IPS DF 6.9 (cell line): ENCODE data around the gene PIANP.
A peak's percentile ranks its signal among the peaks of the same experiment; 100 is the strongest.

Source experiments
- DNase-seq: peaks from one replicate; pipeline ENCODE4 v3.0.0-alpha.2; 2013; ENCODE audit warnings: low read depth, low spot score
- H3K27ac ChIP-seq: one replicate; pipeline ENCODE4 v1.5.1; 2013; ENCODE audit warnings: low read length, control low read depth
- H3K27me3 ChIP-seq: 2 replicates; pipeline ENCODE4 v1.6.1; 2013; ENCODE audit warnings: mild to moderate bottlenecking, low read length; ENCODE audit not compliant: control insufficient read depth, insufficient read depth
- H3K36me3 ChIP-seq: 2 replicates; pipeline ENCODE4 v1.6.1; 2013; ENCODE audit warnings: low read length; ENCODE audit not compliant: control insufficient read depth, insufficient read depth
- H3K4me1 ChIP-seq: 2 replicates; pipeline ENCODE4 v1.6.1; 2013; ENCODE audit warnings: low read length; ENCODE audit not compliant: control insufficient read depth, insufficient read depth
- H3K4me3 ChIP-seq: 2 replicates; pipeline ENCODE4 v1.5.1; 2013; ENCODE audit warnings: mild to moderate bottlenecking, low read length
- H3K9me3 ChIP-seq: 2 replicates; pipeline ENCODE4 v1.6.1; 2013; ENCODE audit warnings: low read length, inconsistent platforms; ENCODE audit not compliant: control insufficient read depth, insufficient read depth
- WGBS: extraction: QIAGEN DNeasy Blood & Tissue Kit; methylation state at CpG from one replicate; pipeline ENCODE4 v1.1.7; 2013; ENCODE audit warnings: mixed read lengths, missing lambda C conversion rate; ENCODE audit not compliant: insufficient read length, insufficient coverage; 5-methylcytosine and 5-hydroxymethylcytosine counted together

Gene PIANP

GRCh38 chr12:6695313-6696045 lies 5.1 kb downstream of the PIANP start:
- no CpG with 5 or more reads among the region's 11 CpGs for WGBS
- H3K27ac ChIP-seq, result no peak overlapping the region
- no peak for DNase-seq
- H3K36me3 ChIP-seq, result 0 out of 2 replicates have a peak, but pooled peaks cover 3% of the 10 kb centered on the region
- H3K4me3 ChIP-seq, result no peak overlapping the region
- no peaks in the 10 kb centered on the region for H3K9me3 ChIP-seq
- H3K27me3 ChIP-seq, result no peaks in the 10 kb centered on the region; the same call in 1 of the 2 replicates
- peaks cover 3% of the 10 kb centered on the region; the same call in 1 of the 2 replicates for H3K4me1 ChIP-seq

- no peaks in the 10 kb centered on the region; the same call in 1 of the 2 replicates for H3K27me3 ChIP-seq
- H3K36me3 ChIP-seq, result 0 out of 2 replicates have a peak, but pooled peaks cover 3% of the 10 kb centered on the region
- no peaks in the 10 kb centered on the region for H3K9me3 ChIP-seq
- WGBS, result no CpG with 5 or more reads among the region's 9 CpGs
- DNase-seq, result no peak
- H3K4me3 ChIP-seq, result no peak overlapping the region
- H3K27ac ChIP-seq, result no peak overlapping the region
- H3K4me1 ChIP-seq, result peaks cover 3% of the 10 kb centered on the region; the same call in 1 of the 2 replicates
Measured at GRCh38 chr12:6694701-6695100, 5.9 kb downstream of the PIANP start.

DNA sequence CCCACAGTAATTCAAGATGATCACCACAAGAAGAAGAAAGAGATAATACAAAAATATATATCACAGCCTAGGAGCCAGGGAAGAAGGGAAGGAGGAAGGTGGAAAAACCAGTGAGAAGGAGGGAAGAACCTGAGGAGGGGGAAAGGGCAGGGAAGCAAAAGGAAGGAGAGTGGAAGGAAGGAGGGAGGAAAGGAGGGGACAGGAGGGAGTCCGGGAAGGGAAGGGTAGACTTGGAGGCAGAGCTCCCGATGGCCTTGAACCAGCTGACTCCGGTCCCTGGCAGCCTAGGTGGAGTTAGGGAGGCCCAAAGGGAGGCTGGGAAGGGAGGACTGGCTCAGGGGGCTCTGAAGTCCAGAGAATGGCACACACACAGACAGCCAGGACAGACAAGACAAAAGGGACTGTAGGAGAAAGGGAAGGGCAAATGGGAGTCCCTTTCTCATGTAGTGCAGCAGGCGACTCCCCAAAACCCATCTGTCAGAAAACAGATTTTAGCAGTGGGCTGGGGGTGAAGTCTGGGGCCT lies 6.7 kb downstream of the PIANP start:
- H3K9me3 ChIP-seq, result no peaks in the 10 kb centered on the region
- peaks cover 3% of the 10 kb centered on the region; the same call in 1 of the 2 replicates for H3K4me1 ChIP-seq
- H3K27ac ChIP-seq, result no peak overlapping the region
- 0 out of 2 replicates have a peak, but pooled peaks cover 3% of the 10 kb centered on the region for H3K36me3 ChIP-seq
- H3K27me3 ChIP-seq, result no peaks in the 10 kb centered on the region
- H3K4me3 ChIP-seq, result no peak overlapping the region
- whole genome bisulfite sequencing, result no CpG with 5 or more reads among the region's 4 CpGs
- DNase-seq, result no peak

DNA sequence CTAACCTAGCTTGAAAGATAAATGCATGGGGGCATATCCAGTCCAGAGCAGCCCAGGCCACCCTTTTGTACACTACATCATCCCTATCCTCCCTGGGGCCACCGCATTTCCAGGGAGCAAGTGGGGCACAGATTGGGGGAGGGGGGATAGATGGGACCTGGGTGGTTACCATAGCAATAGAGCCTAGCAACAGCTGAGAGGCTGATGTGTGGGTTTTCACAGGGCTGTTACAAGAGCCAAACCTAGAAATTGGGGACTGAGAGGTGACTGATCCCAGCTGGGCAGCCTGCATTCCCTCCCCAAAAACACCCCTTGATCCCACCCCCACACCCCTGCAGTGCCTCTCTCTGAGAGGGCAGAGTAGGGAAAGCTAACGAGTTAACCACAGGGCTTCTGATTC lies 7.7 kb downstream of the PIANP start:
- Histone ChIP-seq H3K4me1 (no peaks in the 10 kb centered on the region), H3K36me3 (0 out of 2 replicates have a peak, but pooled peaks cover 3% of the 10 kb centered on the region), H3K27ac (no peak overlapping the region), H3K27me3 (no peaks in the 10 kb centered on the region), H3K9me3 (no peaks in the 10 kb centered on the region), H3K4me3 (no peak overlapping the region)
- no peak for DNase-seq
- WGBS, result no CpG with 5 or more reads among the region's 2 CpGs

GRCh38 chr12:6691473-6691872 lies 9.1 kb downstream of the PIANP start:
- Histone ChIP-seq H3K4me3 (no peak overlapping the region), H3K27ac (no peak overlapping the region), H3K36me3 (0 out of 2 replicates have a peak, but pooled peaks cover 3% of the 10 kb centered on the region), H3K9me3 (no peaks in the 10 kb centered on the region), H3K4me1 (no peaks in the 10 kb centered on the region), H3K27me3 (no peaks in the 10 kb centered on the region)
- no peak for DNase-seq
- WGBS, result no CpG with 5 or more reads among the region's 4 CpGs

DNA sequence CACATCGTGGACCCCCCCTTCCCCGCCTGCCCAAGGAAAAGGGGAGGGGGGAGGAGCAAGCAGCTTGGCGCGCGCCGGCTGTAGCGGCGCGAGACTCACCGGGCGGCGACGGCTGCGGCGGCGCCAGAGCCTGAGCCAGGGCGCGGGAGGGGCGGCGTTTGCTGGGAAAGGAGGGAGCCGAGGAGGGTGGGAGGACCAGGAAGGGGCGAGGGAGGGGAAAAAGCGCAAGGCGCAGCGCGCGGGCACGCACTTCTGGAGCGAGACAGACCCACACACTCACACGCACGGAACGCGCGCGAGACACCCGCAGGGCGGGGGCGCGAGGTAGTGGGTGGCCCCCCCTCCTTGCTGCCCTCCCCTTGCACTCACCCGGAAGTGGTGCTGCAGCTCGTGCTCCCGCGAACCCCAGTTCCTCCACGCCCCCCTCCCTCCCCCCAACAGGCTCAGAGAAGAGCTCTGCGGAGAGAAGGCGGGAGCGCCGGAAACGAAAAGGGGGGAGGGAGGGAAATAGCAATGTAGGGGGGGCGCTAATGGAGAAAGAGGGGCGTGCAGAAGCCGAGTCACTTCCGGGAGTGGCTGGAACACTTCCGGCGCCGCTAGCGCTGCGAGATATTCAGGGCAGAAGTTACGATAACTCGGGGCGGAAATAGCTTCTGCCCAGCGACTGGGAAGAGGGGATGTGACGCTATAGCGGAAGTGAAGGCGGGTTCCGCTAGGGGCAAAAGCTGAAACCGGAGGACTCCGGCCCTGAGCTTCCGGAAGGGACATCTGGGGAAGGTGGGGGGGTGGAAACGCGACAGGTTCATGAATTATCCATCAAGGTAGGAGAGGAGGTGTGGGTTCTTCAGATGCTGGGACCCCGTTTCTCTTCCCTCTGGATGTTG lies 11.4 kb downstream of the PIANP start, which contains the start of gene ZNF384:
Gene ZNF384, minus strand, starts transcription at position 377 of the 884 bp plus-strand sequence. CDS start 9,855 bp downstream, outside the sequence.
- no peaks in the 10 kb centered on the region for H3K36me3 ChIP-seq
- DNase-seq, result peak; percentile 99
- WGBS, result no CpG with 5 or more reads among the region's 72 CpGs
- H3K27me3 ChIP-seq, result no peaks in the 10 kb centered on the region
- H3K4me3 ChIP-seq, result peak within 1 kb of the TSS; percentile 94
- H3K4me1 ChIP-seq, result no peaks in the 10 kb centered on the region
- no peak within 1 kb of the TSS for H3K27ac ChIP-seq
- H3K9me3 ChIP-seq, result no peaks in the 10 kb centered on the region

DNA sequence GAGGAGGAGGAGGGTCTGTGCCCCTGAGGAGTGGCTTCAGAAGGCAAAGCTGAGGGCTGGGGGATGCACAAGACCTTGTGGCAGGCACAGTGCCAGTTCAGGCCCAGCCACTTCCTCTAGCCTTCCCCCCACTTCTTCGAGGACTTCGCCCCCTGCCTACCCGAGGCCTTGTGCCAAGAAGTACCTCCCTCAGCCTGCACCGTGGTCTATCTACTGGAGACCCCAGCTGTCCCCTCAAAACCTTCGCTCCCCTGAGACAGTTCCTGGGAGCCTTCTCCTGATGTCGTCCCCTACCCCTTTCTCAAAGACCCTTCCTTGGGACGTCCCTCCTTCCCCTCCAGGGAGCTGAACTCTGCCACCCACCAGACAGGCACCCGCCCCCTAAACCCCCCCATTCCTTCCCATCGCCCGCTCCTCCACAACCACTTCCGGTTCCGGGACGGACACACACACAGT lies 12.0 kb downstream of the PIANP start:
- WGBS, result no CpG with 5 or more reads among the region's 13 CpGs
- H3K36me3 ChIP-seq, result no peaks in the 10 kb centered on the region
- H3K4me1 ChIP-seq, result no peaks in the 10 kb centered on the region

DNA sequence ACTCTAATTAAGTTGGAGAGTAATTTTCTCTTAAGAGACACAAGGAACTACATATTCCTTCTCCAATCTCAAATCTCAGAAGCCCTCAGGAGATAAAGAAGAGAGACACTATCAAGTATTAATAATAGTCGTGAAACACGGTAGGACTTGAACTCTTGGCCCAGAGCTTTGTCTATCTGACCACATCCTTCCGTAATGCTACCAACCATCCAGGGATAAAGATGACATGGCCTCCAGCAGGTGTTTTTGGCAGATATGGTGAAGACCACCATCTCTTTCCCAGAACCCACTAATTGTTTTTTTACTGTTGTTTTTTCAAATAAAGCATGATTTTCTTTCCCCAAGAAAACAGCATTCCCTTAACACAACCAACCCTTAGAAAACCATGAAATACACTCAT lies 14.8 kb downstream of the PIANP start:
- DNase-seq, result no peak
- H3K27ac ChIP-seq, result no peak overlapping the region
- no peaks in the 10 kb centered on the region for H3K27me3 ChIP-seq
- H3K4me1 ChIP-seq, result no peaks in the 10 kb centered on the region
- H3K4me3 ChIP-seq, result no peak overlapping the region
- no CpG with 5 or more reads among the region's 3 CpGs for WGBS
- H3K36me3 ChIP-seq, result no peaks in the 10 kb centered on the region
- H3K9me3 ChIP-seq, result no peaks in the 10 kb centered on the region

More for the DNA sequence above, 12.0 kb downstream of the PIANP start:
- peak; percentile 67 for DNase-seq
- no peaks in the 10 kb centered on the region for H3K9me3 ChIP-seq
- H3K4me3 ChIP-seq, result peak overlapping the region; percentile 94
- H3K27ac ChIP-seq, result no peak overlapping the region
- no peaks in the 10 kb centered on the region for H3K27me3 ChIP-seq

DNA sequence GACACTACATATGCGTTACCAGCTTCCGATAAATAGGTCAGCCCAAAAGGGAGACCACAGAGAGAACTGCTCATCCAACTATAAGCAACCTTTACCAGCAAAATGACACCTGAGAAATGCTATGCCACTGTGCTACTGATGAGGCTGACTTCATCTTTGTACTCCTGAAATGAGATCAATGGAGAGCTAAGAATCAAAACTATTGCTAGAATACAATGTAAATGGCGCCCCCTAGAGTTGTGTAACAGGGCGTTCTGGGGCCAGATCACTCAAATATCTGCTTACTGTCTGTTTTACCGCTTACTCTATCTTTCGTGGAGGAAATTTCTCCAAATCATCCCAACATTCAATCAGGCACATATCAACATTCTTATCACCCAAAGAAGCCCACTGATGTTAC lies 16.0 kb downstream of the PIANP start:
- no peak for DNase-seq
- Histone ChIP-seq H3K9me3 (no peaks in the 10 kb centered on the region), H3K27me3 (no peaks in the 10 kb centered on the region), H3K4me1 (no peaks in the 10 kb centered on the region), H3K27ac (no peak overlapping the region), H3K36me3 (peaks cover 4% of the 10 kb centered on the region; the same call in 1 of the 2 replicates), H3K4me3 (no peak overlapping the region)
- no CpG with 5 or more reads among the region's 6 CpGs for WGBS

- Histone ChIP-seq H3K4me3 (no peak overlapping the region), H3K4me1 (no peaks in the 10 kb centered on the region), H3K27me3 (no peaks in the 10 kb centered on the region), H3K27ac (no peak overlapping the region), H3K9me3 (no peaks in the 10 kb centered on the region), H3K36me3 (peaks cover 33% of the 10 kb centered on the region)
- no CpG with 5 or more reads among the region's 5 CpGs for WGBS
- DNase-seq, result no peak
Measured at GRCh38 chr12:6676962-6677361, 23.7 kb downstream of the PIANP start.
